ENCODE data around the gene ANAPC2. TPM values are rescaled to one million over a fixed set of nuclear protein-coding genes. Genes with fewer than 3 reads are reported as not detected.

The ANAPC2 gene
- total RNA-seq, 4 donors from 2014 or later = 24.8 to 99.8 (median 54.9) TPM

- peaks cover 80% of the 10 kb centered on the region for H3K27me3 ChIP-seq
- no peak overlapping the region for H3K27ac ChIP-seq
- WGBS = 76% methylated on average over 19 of the region's 23 CpGs
- H3K9me3 ChIP-seq = no peaks in the 10 kb centered on the region
- TF ChIP-seq CTCF (IDR thresholded peaks at IDR 0.05) (no peak), EP300 (IDR thresholded peaks at IDR 0.05) (no peak), POLR2AphosphoS5 (IDR thresholded peaks at IDR 0.05) (no peak), POLR2A (IDR thresholded peaks at IDR 0.05) (no peak)
- no peak for DNase-seq (ENCODE audit: low spot score in 2 of 2)
- no peaks in the 10 kb centered on the region for H3K36me3 ChIP-seq
- no peak overlapping the region for H3K4me3 ChIP-seq
- H3K4me1 ChIP-seq = peaks cover 22% of the 10 kb centered on the region
These were observed 43.1 kb upstream of the ANAPC2 start for GRCh38 chr9:137231372-137232039.

GRCh38 chr9:137230705-137231371 is 42.5 kb upstream of the ANAPC2 start, which contains the start of gene SLC34A3:
Gene SLC34A3, plus strand, starts transcription at chr9:137230901. Its CDS starts 802 bp downstream, at chr9:137231703.
- Histone ChIP-seq H3K27me3 (peaks cover 78% of the 10 kb centered on the region), H3K4me3 (no peak within 1 kb of the TSS), H3K4me1 (peaks cover 21% of the 10 kb centered on the region), H3K36me3 (no peaks in the 10 kb centered on the region), H3K9me3 (no peaks in the 10 kb centered on the region), H3K27ac (no peak within 1 kb of the TSS)
- WGBS = no CpG with 5 or more reads among the region's 14 CpGs
- no peak for DNase-seq (ENCODE audit: low spot score in 2 of 2)
- no peak for TF ChIP-seq EP300 (IDR thresholded peaks at IDR 0.05)
- TF ChIP-seq CTCF (IDR thresholded peaks at IDR 0.05) = no peak
- no peak for TF ChIP-seq POLR2A (IDR thresholded peaks at IDR 0.05)
- no peak for TF ChIP-seq POLR2AphosphoS5 (IDR thresholded peaks at IDR 0.05)

GRCh38 chr9:137229903-137230704 is 41.7 kb upstream of the ANAPC2 start:
- peaks cover 70% of the 10 kb centered on the region for H3K27me3 ChIP-seq
- no peak for TF ChIP-seq POLR2A (IDR thresholded peaks at IDR 0.05)
- no peak for TF ChIP-seq CTCF (IDR thresholded peaks at IDR 0.05)
- TF ChIP-seq EP300 (IDR thresholded peaks at IDR 0.05) = no peak
- TF ChIP-seq POLR2AphosphoS5 (IDR thresholded peaks at IDR 0.05) = no peak
- 64% methylated on average over 8 of the region's 31 CpGs for WGBS

GRCh38 chr9:137228968-137229896 is 40.9 kb upstream of the ANAPC2 start:
- Histone ChIP-seq H3K4me1 (peaks cover 35% of the 10 kb centered on the region), H3K36me3 (no peaks in the 10 kb centered on the region), H3K4me3 (no peak overlapping the region), H3K27ac (no peak overlapping the region), H3K9me3 (no peaks in the 10 kb centered on the region), H3K27me3 (peaks cover 61% of the 10 kb centered on the region)
- DNase-seq (ENCODE audit: low spot score in 2 of 2) = no peak
- no peak for TF ChIP-seq EP300 (IDR thresholded peaks at IDR 0.05)
- TF ChIP-seq POLR2AphosphoS5 (IDR thresholded peaks at IDR 0.05) = no peak
- TF ChIP-seq POLR2A (IDR thresholded peaks at IDR 0.05) = no peak
- no peak for TF ChIP-seq CTCF (IDR thresholded peaks at IDR 0.05)
- 50% methylated on average over 14 of the region's 27 CpGs for WGBS

More at GRCh38 chr9:137229903-137230704, 41.7 kb upstream of the ANAPC2 start:
- DNase-seq (ENCODE audit: low spot score in 2 of 2) = no peak
- no peak overlapping the region for H3K27ac ChIP-seq
- H3K4me1 ChIP-seq = peaks cover 28% of the 10 kb centered on the region
- H3K4me3 ChIP-seq = no peak overlapping the region
- H3K36me3 ChIP-seq = no peaks in the 10 kb centered on the region
- H3K9me3 ChIP-seq = no peaks in the 10 kb centered on the region

Data from suprapubic skin (tissue), 4 donors.